WTC11 (cell line): ENCODE data around the gene KLF7. TPM values are rescaled to one million over a fixed set of nuclear protein-coding genes. Genes with fewer than 3 reads are reported as not detected.

ENCODE experiments used
- ATAC-seq: fragments of 200-7000 bp; cut with Tn5 transposase; 2 replicates; pipeline ENCODE4 v1.10.0; 2021; ENCODE audit warnings: mild to moderate bottlenecking, moderate library complexity
- CTCF ChIA-PET: fragments of 300-600 bp; sonication (Branson Sonifier 250); formaldehyde crosslinking; loops from one replicate; lab custom pipeline; 2021; ENCODE audit warnings: antibody characterized with exemption; lab: Charles Lee
- POLR2A ChIA-PET: fragments of 350-600 bp; sonication (Branson Sonifier 250); formaldehyde crosslinking; loops from one replicate; lab custom pipeline; 2021; ENCODE audit warnings: antibody characterized with exemption; lab: Charles Lee
- DNase-seq: peaks from one replicate; pipeline ENCODE4 v3.0.0; 2021; ENCODE audit warnings: low spot score
- H3K27ac Mint-ChIP-seq: 2 replicates; pipeline ENCODE4 v1.8.0; 2021; ENCODE audit warnings: mixed read lengths
- H3K27me3 Mint-ChIP-seq: 2 replicates; pipeline ENCODE4 v1.8.0; 2021; ENCODE audit warnings: low read depth, mild to moderate bottlenecking, moderate library complexity, mixed read lengths
- H3K36me3 Mint-ChIP-seq: 2 replicates; pipeline ENCODE4 v1.8.0; 2021; ENCODE audit warnings: mixed read lengths
- H3K4me1 Mint-ChIP-seq: 2 replicates; pipeline ENCODE4 v1.8.0; 2022; ENCODE audit warnings: mixed read lengths
- H3K4me3 Mint-ChIP-seq: 2 replicates; pipeline ENCODE4 v1.8.0; 2021; ENCODE audit warnings: mild to moderate bottlenecking, moderate library complexity, mixed read lengths
- H3K9me3 Mint-ChIP-seq: 2 replicates; pipeline ENCODE4 v1.8.0; 2021; ENCODE audit warnings: mixed read lengths
- ATF1 ChIP-seq: sonication (generic); formaldehyde crosslinking; IDR thresholded peaks from 2 replicates; pipeline ENCODE4 v1.8.1; 2023; ENCODE audit warnings: mild to moderate bottlenecking, moderate library complexity, missing genetic modification reagents
- CREM ChIP-seq: sonication (generic); formaldehyde crosslinking; IDR thresholded peaks from 2 replicates; pipeline ENCODE4 v1.8.1; 2022; ENCODE audit warnings: mild to moderate bottlenecking, missing genetic modification reagents, moderate library complexity
- ESRRA ChIP-seq: sonication (generic); formaldehyde crosslinking; IDR thresholded peaks from 2 replicates; pipeline ENCODE4 v1.8.1; 2022; ENCODE audit warnings: mild to moderate bottlenecking, missing genetic modification reagents, borderline replicate concordance
- ETV6 ChIP-seq: sonication (generic); formaldehyde crosslinking; IDR thresholded peaks from 2 replicates; pipeline ENCODE4 v1.8.1; 2022; ENCODE audit warnings: mild to moderate bottlenecking, missing genetic modification reagents
- FOXJ3 ChIP-seq: sonication (generic); formaldehyde crosslinking; IDR thresholded peaks from 2 replicates; pipeline ENCODE4 v1.9.0; 2021; ENCODE audit warnings: missing genetic modification reagents, mild to moderate bottlenecking, borderline replicate concordance
- FOXK1 ChIP-seq: sonication (generic); formaldehyde crosslinking; IDR thresholded peaks from 2 replicates; pipeline ENCODE4 v1.8.0; 2022; ENCODE audit warnings: mild to moderate bottlenecking, moderate library complexity, missing genetic modification reagents
- FOXP1 ChIP-seq: sonication (generic); formaldehyde crosslinking; IDR thresholded peaks from 2 replicates; pipeline ENCODE4 v1.8.0; 2022; ENCODE audit warnings: missing genetic modification reagents, mild to moderate bottlenecking, moderate library complexity, borderline replicate concordance
- IRF2 ChIP-seq: sonication (generic); formaldehyde crosslinking; IDR thresholded peaks from 2 replicates; pipeline ENCODE4 v1.8.0; 2022; ENCODE audit warnings: low read depth, missing genetic modification reagents, borderline replicate concordance
- JAZF1 ChIP-seq: fragments of 250-450 bp; sonication (Bioruptor Pico); IDR thresholded peaks from 2 replicates; pipeline ENCODE4 v1.9.0; 2021; ENCODE audit warnings: moderate library complexity, mild to moderate bottlenecking, inconsistent platforms
- KAT7 ChIP-seq: sonication (generic); formaldehyde crosslinking; IDR thresholded peaks from 2 replicates; pipeline ENCODE4 v1.8.1; 2023; ENCODE audit warnings: missing genetic modification reagents, mild to moderate bottlenecking, borderline replicate concordance
- MXD4 ChIP-seq: fragments of 250-450 bp; sonication (Bioruptor Pico); IDR thresholded peaks from 2 replicates; pipeline ENCODE4 v1.8.0; 2021; ENCODE audit warnings: mild to moderate bottlenecking, moderate library complexity, borderline replicate concordance
- NR3C1 ChIP-seq: sonication (generic); formaldehyde crosslinking; conservative IDR thresholded peaks from 2 replicates; pipeline ENCODE4 v1.8.1; 2023; ENCODE audit warnings: low read depth, mild to moderate bottlenecking, missing genetic modification reagents
- PRRX2 ChIP-seq: fragments of 250-450 bp; sonication (Bioruptor Pico); IDR thresholded peaks from 2 replicates; pipeline ENCODE4 v1.8.0; 2021; ENCODE audit warnings: mild to moderate bottlenecking
- SOX15 ChIP-seq: fragments of 250-450 bp; sonication (Bioruptor Pico); IDR thresholded peaks from 2 replicates; pipeline ENCODE4 v1.9.0; 2021; ENCODE audit warnings: mild to moderate bottlenecking
- TCF7 ChIP-seq: sonication (generic); formaldehyde crosslinking; IDR thresholded peaks from 2 replicates; pipeline ENCODE4 v1.8.0; 2022; ENCODE audit warnings: mild to moderate bottlenecking, low read depth, missing genetic modification reagents, moderate library complexity
- TEAD4 ChIP-seq: sonication (generic); formaldehyde crosslinking; IDR thresholded peaks from 2 replicates; pipeline ENCODE4 v1.8.0; 2022; ENCODE audit warnings: mild to moderate bottlenecking, missing genetic modification reagents
- ZNF138 ChIP-seq: sonication (generic); formaldehyde crosslinking; conservative IDR thresholded peaks from 2 replicates; pipeline ENCODE4 v1.8.1; 2022; ENCODE audit warnings: mild to moderate bottlenecking, moderate library complexity, missing genetic modification reagents
- ZNF396 ChIP-seq: fragments of 250-450 bp; sonication (Bioruptor Pico); IDR thresholded peaks from 2 replicates; pipeline ENCODE4 v1.8.0; 2021; ENCODE audit warnings: mild to moderate bottlenecking, moderate library complexity, borderline replicate concordance
- total RNA-seq: library from RNA; stranded (reverse); gene quantifications from 3 replicates; pipeline ENCODE4 v1.2.3, GENCODE V29; 2021
- TF ChIP-seq, protein P1 (sequence below): fragments of 250-450 bp; sonication (Bioruptor Pico); IDR thresholded peaks from 2 replicates; pipeline ENCODE4 v1.9.0; 2021; ENCODE audit warnings: moderate library complexity, mild to moderate bottlenecking, inconsistent platforms, borderline replicate concordance
- TF ChIP-seq, protein P2 (sequence below): fragments of 200-600 bp; IDR thresholded peaks from 2 replicates; pipeline ENCODE4 v1.8.0; 2022; ENCODE audit warnings: antibody characterized with exemption
- TF ChIP-seq, protein P3 (sequence below): fragments of 250-450 bp; sonication (Bioruptor Pico); IDR thresholded peaks from 2 replicates; pipeline ENCODE4 v2.1.2; 2022; ENCODE audit warnings: mild to moderate bottlenecking, moderate library complexity
- TF ChIP-seq, protein P4 (sequence below): sonication (generic); formaldehyde crosslinking; IDR thresholded peaks from 2 replicates; pipeline ENCODE4 v1.8.0; 2022; ENCODE audit warnings: mild to moderate bottlenecking, missing genetic modification reagents
- TF ChIP-seq, protein P5 (sequence below): sonication (generic); formaldehyde crosslinking; IDR thresholded peaks from 2 replicates; pipeline ENCODE4 v1.8.1; 2022; ENCODE audit warnings: low read depth, missing genetic modification reagents, borderline replicate concordance

KLF7 gene
- total RNA-seq, 1 experiment from 2014 or later, result 25.4 TPM

DNA sequence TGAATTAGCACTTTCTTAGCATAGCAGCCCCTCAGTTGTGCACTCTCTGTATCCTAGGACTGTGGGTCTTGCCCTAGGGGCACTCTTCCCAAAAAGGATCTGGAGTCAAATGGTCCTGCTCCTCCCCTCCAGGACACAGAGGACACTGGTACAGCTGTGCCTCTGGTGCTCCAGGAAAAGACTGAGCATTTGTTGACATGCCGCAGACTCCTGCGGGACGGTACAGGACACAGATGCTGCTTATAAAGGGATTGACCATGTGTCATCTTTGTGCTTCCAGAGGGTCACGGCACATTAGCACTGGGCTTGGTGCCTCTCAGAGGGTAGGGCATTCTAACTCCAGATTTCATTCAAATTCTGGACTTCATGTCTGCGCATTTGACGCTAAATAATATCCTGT lies 110.5 kb downstream of the KLF7 start:
- Mint-ChIP-seq H3K4me3 (no peak overlapping the region), H3K4me1 (peaks cover 5% of the 10 kb centered on the region), H3K27ac (no peak overlapping the region), H3K27me3 (peaks cover 2% of the 10 kb centered on the region; the same call in 1 of the 2 replicates)
- ATAC-seq, result no peak
- TF ChIP-seq JAZF1, result no peak
- TF ChIP-seq TEAD4 (CRISPR knock-in tag), result no peak
- TF ChIP-seq FOXP1, result no peak
- TF ChIP-seq SOX15 (CRISPR knock-in tag), result no peak
- TF ChIP-seq NR3C1, result no peak
- no peak for TF ChIP-seq ETV6 (CRISPR knock-in tag)
- TF ChIP-seq, protein P1, sequence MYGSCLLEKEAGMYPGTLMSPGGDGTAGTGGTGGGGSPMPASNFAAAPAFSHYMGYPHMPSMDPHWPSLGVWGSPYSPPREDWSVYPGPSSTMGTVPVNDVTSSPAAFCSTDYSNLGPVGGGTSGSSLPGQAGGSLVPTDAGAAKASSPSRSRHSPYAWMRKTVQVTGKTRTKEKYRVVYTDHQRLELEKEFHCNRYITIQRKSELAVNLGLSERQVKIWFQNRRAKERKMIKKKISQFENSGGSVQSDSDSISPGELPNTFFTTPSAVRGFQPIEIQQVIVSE (CRISPR knock-in tag), result no peak
- TF ChIP-seq ZNF396 (CRISPR knock-in tag), result no peak
- TF ChIP-seq TCF7 (CRISPR knock-in tag), result no peak
- TF ChIP-seq ESRRA, result no peak
- TF ChIP-seq, protein P2, sequence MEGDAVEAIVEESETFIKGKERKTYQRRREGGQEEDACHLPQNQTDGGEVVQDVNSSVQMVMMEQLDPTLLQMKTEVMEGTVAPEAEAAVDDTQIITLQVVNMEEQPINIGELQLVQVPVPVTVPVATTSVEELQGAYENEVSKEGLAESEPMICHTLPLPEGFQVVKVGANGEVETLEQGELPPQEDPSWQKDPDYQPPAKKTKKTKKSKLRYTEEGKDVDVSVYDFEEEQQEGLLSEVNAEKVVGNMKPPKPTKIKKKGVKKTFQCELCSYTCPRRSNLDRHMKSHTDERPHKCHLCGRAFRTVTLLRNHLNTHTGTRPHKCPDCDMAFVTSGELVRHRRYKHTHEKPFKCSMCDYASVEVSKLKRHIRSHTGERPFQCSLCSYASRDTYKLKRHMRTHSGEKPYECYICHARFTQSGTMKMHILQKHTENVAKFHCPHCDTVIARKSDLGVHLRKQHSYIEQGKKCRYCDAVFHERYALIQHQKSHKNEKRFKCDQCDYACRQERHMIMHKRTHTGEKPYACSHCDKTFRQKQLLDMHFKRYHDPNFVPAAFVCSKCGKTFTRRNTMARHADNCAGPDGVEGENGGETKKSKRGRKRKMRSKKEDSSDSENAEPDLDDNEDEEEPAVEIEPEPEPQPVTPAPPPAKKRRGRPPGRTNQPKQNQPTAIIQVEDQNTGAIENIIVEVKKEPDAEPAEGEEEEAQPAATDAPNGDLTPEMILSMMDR, result no peak
- TF ChIP-seq, protein P3, sequence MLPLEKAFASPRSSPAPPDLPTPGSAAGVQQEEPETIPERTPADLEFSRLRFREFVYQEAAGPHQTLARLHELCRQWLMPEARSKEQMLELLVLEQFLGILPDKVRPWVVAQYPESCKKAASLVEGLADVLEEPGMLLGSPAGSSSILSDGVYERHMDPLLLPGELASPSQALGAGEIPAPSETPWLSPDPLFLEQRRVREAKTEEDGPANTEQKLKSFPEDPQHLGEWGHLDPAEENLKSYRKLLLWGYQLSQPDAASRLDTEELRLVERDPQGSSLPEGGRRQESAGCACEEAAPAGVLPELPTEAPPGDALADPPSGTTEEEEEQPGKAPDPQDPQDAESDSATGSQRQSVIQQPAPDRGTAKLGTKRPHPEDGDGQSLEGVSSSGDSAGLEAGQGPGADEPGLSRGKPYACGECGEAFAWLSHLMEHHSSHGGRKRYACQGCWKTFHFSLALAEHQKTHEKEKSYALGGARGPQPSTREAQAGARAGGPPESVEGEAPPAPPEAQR (CRISPR knock-in tag), result no peak
- TF ChIP-seq, all 79 proteins: peak for 0
- ChIA-PET CTCF (no interaction called here), POLR2A (no interaction called here)
- H3K9me3 Mint-ChIP-seq, result peaks cover 8% of the 10 kb centered on the region
- no peak for DNase-seq
- no peaks in the 10 kb centered on the region for H3K36me3 Mint-ChIP-seq

DNA sequence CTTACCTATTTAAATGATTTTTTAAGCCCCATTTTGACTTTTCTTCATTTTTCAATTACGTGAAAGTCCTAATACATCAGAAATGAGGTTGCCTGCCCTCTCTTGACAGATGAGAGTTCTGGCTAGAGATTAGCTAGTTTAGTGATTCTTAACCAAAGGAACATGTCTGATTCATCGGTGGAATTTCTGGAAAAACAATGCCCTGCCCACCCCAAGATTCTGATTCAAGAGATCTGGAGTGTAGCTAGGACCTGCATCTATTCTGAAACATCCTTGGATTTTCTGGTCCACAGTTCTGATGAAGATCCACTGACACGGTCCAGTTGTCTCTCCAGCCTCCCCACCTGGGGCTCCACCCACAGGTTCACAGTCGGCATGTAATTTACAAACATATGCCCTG lies 111.2 kb downstream of the KLF7 start:
- no peak for DNase-seq
- no peak overlapping the region for H3K27ac Mint-ChIP-seq

DNA sequence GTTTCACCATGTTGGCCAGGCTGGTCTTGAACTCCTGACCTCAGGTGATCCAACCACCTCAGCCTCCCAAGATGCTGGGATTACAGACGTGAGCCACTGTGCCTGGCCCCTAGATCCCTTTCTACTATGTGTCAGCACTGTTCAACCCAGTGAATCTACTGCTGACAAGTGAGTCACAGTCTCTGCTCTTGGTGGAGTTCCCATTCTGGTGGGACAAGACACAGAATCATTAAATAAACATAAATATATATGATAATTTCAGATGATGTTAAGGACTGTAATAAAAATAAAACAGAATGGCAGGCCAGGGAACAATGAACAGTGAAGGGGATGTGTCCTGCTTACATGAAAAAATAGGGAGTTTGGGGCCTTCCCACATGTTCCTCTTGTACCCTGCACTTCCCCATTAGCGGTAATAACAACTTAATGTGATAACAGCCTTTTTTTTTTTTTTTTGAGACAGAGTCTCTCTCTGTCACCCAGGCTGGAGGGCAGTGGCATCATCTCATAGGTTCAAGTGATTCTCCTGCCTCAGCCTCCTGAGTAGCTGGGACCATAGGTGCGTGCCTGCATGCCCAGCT lies 114.3 kb downstream of the KLF7 start:
- DNase-seq (no peak), ATAC-seq (no peak)
- no peak overlapping the region for H3K4me3 Mint-ChIP-seq
- peaks cover 2% of the 10 kb centered on the region; the same call in 1 of the 2 replicates for H3K27me3 Mint-ChIP-seq
- POLR2A ChIA-PET, result no interaction called here
- peaks cover 35% of the 10 kb centered on the region for H3K4me1 Mint-ChIP-seq
- CTCF ChIA-PET, result no interaction called here
- TF ChIP-seq, protein P4, sequence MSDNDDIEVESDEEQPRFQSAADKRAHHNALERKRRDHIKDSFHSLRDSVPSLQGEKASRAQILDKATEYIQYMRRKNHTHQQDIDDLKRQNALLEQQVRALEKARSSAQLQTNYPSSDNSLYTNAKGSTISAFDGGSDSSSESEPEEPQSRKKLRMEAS (CRISPR knock-in tag), result no peak
- TF ChIP-seq PRRX2 (CRISPR knock-in tag) (no peak), FOXK1 (CRISPR knock-in tag) (no peak)
- no peak overlapping the region for H3K27ac Mint-ChIP-seq
- H3K36me3 Mint-ChIP-seq, result no peaks in the 10 kb centered on the region
- peaks cover 8% of the 10 kb centered on the region for H3K9me3 Mint-ChIP-seq

More for the DNA sequence above, 111.2 kb downstream of the KLF7 start:
- ChIA-PET CTCF (no interaction called here), POLR2A (no interaction called here)
- Mint-ChIP-seq H3K4me3 (no peak overlapping the region), H3K36me3 (no peaks in the 10 kb centered on the region), H3K9me3 (peaks cover 8% of the 10 kb centered on the region), H3K4me1 (peaks cover 12% of the 10 kb centered on the region), H3K27me3 (peaks cover 2% of the 10 kb centered on the region; the same call in 1 of the 2 replicates)
- no peak for TF ChIP-seq MXD4 (CRISPR knock-in tag)
- no peak for ATAC-seq

DNA sequence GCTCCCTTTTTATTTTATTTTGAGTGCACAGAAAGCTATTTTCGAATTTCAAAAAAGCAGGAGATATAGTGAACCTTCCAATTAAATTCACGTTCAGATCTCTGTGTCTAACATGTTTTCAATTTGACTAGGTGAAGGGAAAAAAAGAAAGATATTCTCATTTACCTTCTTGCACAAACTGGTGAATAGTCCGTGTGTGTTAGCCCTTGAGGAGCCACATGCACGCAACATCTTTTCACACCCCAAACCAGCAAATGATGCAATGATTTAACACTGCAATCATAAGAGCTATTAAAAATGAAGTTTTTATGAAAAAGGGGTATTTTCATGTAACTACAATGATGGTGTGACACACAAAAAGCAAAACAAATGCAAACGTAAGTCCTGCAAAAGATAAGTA lies 116.6 kb downstream of the KLF7 start:
- H3K27ac Mint-ChIP-seq, result no peak overlapping the region
- no peaks in the 10 kb centered on the region for H3K36me3 Mint-ChIP-seq
- no peak for DNase-seq
- ATAC-seq, result no peak
- H3K9me3 Mint-ChIP-seq, result peaks cover 11% of the 10 kb centered on the region
- ChIA-PET POLR2A (no interaction called here), CTCF (interaction anchor here (1.2 to 1.5 kb wide), 2 partner anchors 60 to 248 kb away, joined by 3 to 5 read pairs; no protein-coding TSS in a partner anchor)
- H3K4me3 Mint-ChIP-seq, result no peak overlapping the region
- TF ChIP-seq KAT7 (CRISPR knock-in tag), result no peak
- TF ChIP-seq CREM (CRISPR knock-in tag), result no peak
- TF ChIP-seq ZNF138 (CRISPR knock-in tag), result no peak
- no peak for TF ChIP-seq SOX15 (CRISPR knock-in tag)
- TF ChIP-seq, protein P1 (CRISPR knock-in tag), result no peak
- TF ChIP-seq FOXJ3 (CRISPR knock-in tag), result no peak
- TF ChIP-seq, protein P5, sequence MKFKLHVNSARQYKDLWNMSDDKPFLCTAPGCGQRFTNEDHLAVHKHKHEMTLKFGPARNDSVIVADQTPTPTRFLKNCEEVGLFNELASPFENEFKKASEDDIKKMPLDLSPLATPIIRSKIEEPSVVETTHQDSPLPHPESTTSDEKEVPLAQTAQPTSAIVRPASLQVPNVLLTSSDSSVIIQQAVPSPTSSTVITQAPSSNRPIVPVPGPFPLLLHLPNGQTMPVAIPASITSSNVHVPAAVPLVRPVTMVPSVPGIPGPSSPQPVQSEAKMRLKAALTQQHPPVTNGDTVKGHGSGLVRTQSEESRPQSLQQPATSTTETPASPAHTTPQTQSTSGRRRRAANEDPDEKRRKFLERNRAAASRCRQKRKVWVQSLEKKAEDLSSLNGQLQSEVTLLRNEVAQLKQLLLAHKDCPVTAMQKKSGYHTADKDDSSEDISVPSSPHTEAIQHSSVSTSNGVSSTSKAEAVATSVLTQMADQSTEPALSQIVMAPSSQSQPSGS, result no peak
- no peak for TF ChIP-seq ATF1
- no peak for TF ChIP-seq IRF2 (CRISPR knock-in tag)
- TF ChIP-seq, all 79 proteins: peak for 0
- peaks cover 2% of the 10 kb centered on the region; the same call in 1 of the 2 replicates for H3K27me3 Mint-ChIP-seq
- peaks cover 32% of the 10 kb centered on the region for H3K4me1 Mint-ChIP-seq
